ENCODE data around the gene NDUFA8. TPM values are rescaled to one million over a fixed set of nuclear protein-coding genes. Genes with fewer than 3 reads are reported as not detected.

The NDUFA8 gene
- total RNA-seq, 1 experiment from 2014 or later = 70.7 TPM

DNA sequence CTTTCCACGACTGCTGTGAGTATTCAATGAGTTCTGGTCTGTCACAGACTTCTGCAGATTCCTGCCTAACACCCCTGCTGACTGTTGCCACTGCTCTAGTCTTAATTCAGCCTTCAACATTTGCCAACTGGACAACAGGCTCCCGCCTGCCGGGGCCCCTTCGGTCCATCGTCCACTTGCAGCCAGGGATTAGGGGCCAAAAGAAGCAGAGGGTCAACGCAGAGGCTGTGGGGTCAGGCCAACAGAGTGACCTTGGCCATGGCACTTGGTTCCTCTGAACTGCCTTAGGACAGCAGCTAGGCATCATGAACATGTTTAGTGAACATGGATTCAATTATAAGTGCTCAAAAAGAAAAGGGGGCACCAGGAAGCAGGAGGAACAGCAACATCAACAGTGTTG lies 28.8 kb upstream of the NDUFA8 start:
- Mint-ChIP-seq H3K27ac (no peak overlapping the region), H3K4me1 (peaks cover 16% of the 10 kb centered on the region), H3K27me3 (ENCODE audit: low read depth) (no peaks in the 10 kb centered on the region), H3K4me3 (no peak overlapping the region), H3K9me3 (no peaks in the 10 kb centered on the region), H3K36me3 (no peaks in the 10 kb centered on the region)
- DNase-seq (ENCODE audit: low spot score) = no peak
- ChIA-PET CTCF (interaction anchor here (1.5 to 2.8 kb wide), 2 partner anchors 64 to 162 kb away, joined by 5 to 13 read pairs; no protein-coding TSS in a partner anchor), POLR2A (no interaction called here)
- ATAC-seq = no peak
- no peak for TF ChIP-seq ETV6 (CRISPR knock-in tag; IDR thresholded peaks at IDR 0.05)
- TF ChIP-seq, protein P1, sequence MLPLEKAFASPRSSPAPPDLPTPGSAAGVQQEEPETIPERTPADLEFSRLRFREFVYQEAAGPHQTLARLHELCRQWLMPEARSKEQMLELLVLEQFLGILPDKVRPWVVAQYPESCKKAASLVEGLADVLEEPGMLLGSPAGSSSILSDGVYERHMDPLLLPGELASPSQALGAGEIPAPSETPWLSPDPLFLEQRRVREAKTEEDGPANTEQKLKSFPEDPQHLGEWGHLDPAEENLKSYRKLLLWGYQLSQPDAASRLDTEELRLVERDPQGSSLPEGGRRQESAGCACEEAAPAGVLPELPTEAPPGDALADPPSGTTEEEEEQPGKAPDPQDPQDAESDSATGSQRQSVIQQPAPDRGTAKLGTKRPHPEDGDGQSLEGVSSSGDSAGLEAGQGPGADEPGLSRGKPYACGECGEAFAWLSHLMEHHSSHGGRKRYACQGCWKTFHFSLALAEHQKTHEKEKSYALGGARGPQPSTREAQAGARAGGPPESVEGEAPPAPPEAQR (CRISPR knock-in tag; IDR thresholded peaks at IDR 0.05) = no peak
- no peak for TF ChIP-seq SMAD3 (CRISPR knock-in tag; IDR thresholded peaks at IDR 0.05; ENCODE audit: borderline replicate concordance)
- TF ChIP-seq HMGXB4 (CRISPR knock-in tag; IDR thresholded peaks at IDR 0.05) = no peak
- TF ChIP-seq ZNF317 (CRISPR knock-in tag; IDR thresholded peaks at IDR 0.05; ENCODE audit: borderline replicate concordance, low read depth) = no peak
- TF ChIP-seq KAT7 (CRISPR knock-in tag; IDR thresholded peaks at IDR 0.05; ENCODE audit: borderline replicate concordance) = no peak
- no peak for TF ChIP-seq ZNF423 (CRISPR knock-in tag; IDR thresholded peaks at IDR 0.05)
- TF ChIP-seq, protein P2, sequence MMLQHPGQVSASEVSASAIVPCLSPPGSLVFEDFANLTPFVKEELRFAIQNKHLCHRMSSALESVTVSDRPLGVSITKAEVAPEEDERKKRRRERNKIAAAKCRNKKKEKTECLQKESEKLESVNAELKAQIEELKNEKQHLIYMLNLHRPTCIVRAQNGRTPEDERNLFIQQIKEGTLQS (CRISPR knock-in tag; conservative IDR thresholded peaks at IDR 0.05) = no peak
- TF ChIP-seq, protein P3, sequence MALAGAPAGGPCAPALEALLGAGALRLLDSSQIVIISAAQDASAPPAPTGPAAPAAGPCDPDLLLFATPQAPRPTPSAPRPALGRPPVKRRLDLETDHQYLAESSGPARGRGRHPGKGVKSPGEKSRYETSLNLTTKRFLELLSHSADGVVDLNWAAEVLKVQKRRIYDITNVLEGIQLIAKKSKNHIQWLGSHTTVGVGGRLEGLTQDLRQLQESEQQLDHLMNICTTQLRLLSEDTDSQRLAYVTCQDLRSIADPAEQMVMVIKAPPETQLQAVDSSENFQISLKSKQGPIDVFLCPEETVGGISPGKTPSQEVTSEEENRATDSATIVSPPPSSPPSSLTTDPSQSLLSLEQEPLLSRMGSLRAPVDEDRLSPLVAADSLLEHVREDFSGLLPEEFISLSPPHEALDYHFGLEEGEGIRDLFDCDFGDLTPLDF (CRISPR knock-in tag; IDR thresholded peaks at IDR 0.05) = no peak
- TF ChIP-seq ERG (CRISPR knock-in tag; IDR thresholded peaks at IDR 0.05) = no peak
- no peak for TF ChIP-seq SOX15 (CRISPR knock-in tag; IDR thresholded peaks at IDR 0.05)
- no peak for TF ChIP-seq CREM (CRISPR knock-in tag; IDR thresholded peaks at IDR 0.05)
- no peak for TF ChIP-seq NR1H2 (CRISPR knock-in tag; IDR thresholded peaks at IDR 0.05)
- TF ChIP-seq GABPB1 (CRISPR knock-in tag; IDR thresholded peaks at IDR 0.05) = no peak
- TF ChIP-seq FOXK1 (CRISPR knock-in tag; IDR thresholded peaks at IDR 0.05) = no peak
- TF ChIP-seq ATF6 (CRISPR knock-in tag; IDR thresholded peaks at IDR 0.05) = no peak
- TF ChIP-seq SP1 (CRISPR knock-in tag; conservative IDR thresholded peaks at IDR 0.05) = no peak
- TF ChIP-seq ATF1 (CRISPR knock-in tag; IDR thresholded peaks at IDR 0.05) = no peak

Data from WTC11 (cell line).